SK-N-SH treated with all-trans-retinoic acid at 6 μM for 48 hours (cell line): ENCODE results near the gene ISYNA1.

Source experiments
- ATAC-seq: fragments of 200-7000 bp; cut with Tn5 transposase; 3 replicates; pipeline ENCODE4 v1.9.1; 2020; ENCODE audit warnings: mild to moderate bottlenecking, moderate library complexity
- ARNTL ChIP-seq: fragments of 450-650 bp; formaldehyde crosslinking; IDR thresholded peaks from 2 replicates; pipeline ENCODE4 v1.5.0; 2020; ENCODE audit warnings: low read depth, mild to moderate bottlenecking, moderate library complexity, borderline replicate concordance
- BACH2 ChIP-seq: fragments of 250-450 bp; sonication (Bioruptor Pico); IDR thresholded peaks from 2 replicates; pipeline ENCODE4 v1.9.0; 2021; ENCODE audit warnings: mild to moderate bottlenecking, borderline replicate concordance
- CSDC2 ChIP-seq: fragments of 250-450 bp; sonication (Bioruptor Pico); IDR thresholded peaks from 2 replicates; pipeline ENCODE4 v1.5.0; 2020; ENCODE audit warnings: mild to moderate bottlenecking, moderate library complexity
- ESRRG ChIP-seq: fragments of 250-450 bp; sonication (Bioruptor Pico); IDR thresholded peaks from 2 replicates; pipeline ENCODE4 v1.6.1; 2021; ENCODE audit warnings: mild to moderate bottlenecking
- GLIS3 ChIP-seq: fragments of 250-450 bp; sonication (Bioruptor Pico); IDR thresholded peaks from 2 replicates; pipeline ENCODE4 v1.5.0; 2020; ENCODE audit warnings: mild to moderate bottlenecking, moderate library complexity
- OSR1 ChIP-seq: fragments of 250-450 bp; sonication (Bioruptor Pico); IDR thresholded peaks from 2 replicates; pipeline ENCODE4 v1.8.0; 2022; ENCODE audit warnings: moderate library complexity, mild to moderate bottlenecking, inconsistent platforms
- PPARA ChIP-seq: fragments of 250-450 bp; sonication (Bioruptor Pico); IDR thresholded peaks from 2 replicates; pipeline ENCODE4 v1.5.0; 2020; ENCODE audit warnings: mild to moderate bottlenecking, borderline replicate concordance
- SNAI2 ChIP-seq: fragments of 250-450 bp; sonication (Bioruptor Pico); IDR thresholded peaks from 2 replicates; pipeline ENCODE4 v1.5.0; 2020; ENCODE audit warnings: mild to moderate bottlenecking, moderate library complexity
- TOX ChIP-seq: fragments of 250-450 bp; sonication (Bioruptor Pico); IDR thresholded peaks from 2 replicates; pipeline ENCODE4 v1.8.0; 2021; ENCODE audit warnings: mild to moderate bottlenecking, moderate library complexity, borderline replicate concordance
- ZC3H10 ChIP-seq: fragments of 250-450 bp; sonication (Bioruptor Pico); IDR thresholded peaks from 2 replicates; pipeline ENCODE4 v1.5.1; 2021; ENCODE audit warnings: mild to moderate bottlenecking, moderate library complexity
- ZFP30 ChIP-seq: fragments of 450-650 bp; formaldehyde crosslinking; IDR thresholded peaks from 2 replicates; pipeline ENCODE4 v1.5.0; 2022; ENCODE audit warnings: mild to moderate bottlenecking, moderate library complexity
- ZNF565 ChIP-seq: fragments of 450-650 bp; formaldehyde crosslinking; conservative IDR thresholded peaks from 2 replicates; pipeline ENCODE4 v1.5.0; 2020; ENCODE audit warnings: low read depth, mild to moderate bottlenecking, moderate library complexity
- ZNF70 ChIP-seq: fragments of 450-650 bp; formaldehyde crosslinking; IDR thresholded peaks from 2 replicates; pipeline ENCODE4 v1.5.0; 2020; ENCODE audit warnings: mild to moderate bottlenecking, moderate library complexity
- ZNF8 ChIP-seq: fragments of 450-650 bp; formaldehyde crosslinking; IDR thresholded peaks from 2 replicates; pipeline ENCODE4 v1.5.0; 2020; ENCODE audit warnings: mild to moderate bottlenecking, moderate library complexity
- TF ChIP-seq, protein P1 (sequence below): fragments of 250-450 bp; sonication (Bioruptor Pico); IDR thresholded peaks from 2 replicates; pipeline ENCODE4 v1.5.0; 2020; ENCODE audit warnings: mild to moderate bottlenecking, moderate library complexity
- TF ChIP-seq, protein P2 (sequence below): fragments of 250-450 bp; sonication (Bioruptor Pico); IDR thresholded peaks from 2 replicates; pipeline ENCODE4 v1.5.1; 2021; ENCODE audit warnings: mild to moderate bottlenecking, moderate library complexity
- TF ChIP-seq, protein P3 (sequence below): fragments of 250-450 bp; sonication (Bioruptor Pico); IDR thresholded peaks from 2 replicates; pipeline ENCODE4 v1.8.0; 2020; ENCODE audit warnings: mild to moderate bottlenecking, moderate library complexity, borderline replicate concordance
- TF ChIP-seq, protein P4 (sequence below): fragments of 250-450 bp; sonication (Bioruptor Pico); IDR thresholded peaks from 2 replicates; pipeline ENCODE4 v1.8.0; 2021; ENCODE audit warnings: low read depth, mild to moderate bottlenecking, moderate library complexity, borderline replicate concordance

Gene ISYNA1

DNA sequence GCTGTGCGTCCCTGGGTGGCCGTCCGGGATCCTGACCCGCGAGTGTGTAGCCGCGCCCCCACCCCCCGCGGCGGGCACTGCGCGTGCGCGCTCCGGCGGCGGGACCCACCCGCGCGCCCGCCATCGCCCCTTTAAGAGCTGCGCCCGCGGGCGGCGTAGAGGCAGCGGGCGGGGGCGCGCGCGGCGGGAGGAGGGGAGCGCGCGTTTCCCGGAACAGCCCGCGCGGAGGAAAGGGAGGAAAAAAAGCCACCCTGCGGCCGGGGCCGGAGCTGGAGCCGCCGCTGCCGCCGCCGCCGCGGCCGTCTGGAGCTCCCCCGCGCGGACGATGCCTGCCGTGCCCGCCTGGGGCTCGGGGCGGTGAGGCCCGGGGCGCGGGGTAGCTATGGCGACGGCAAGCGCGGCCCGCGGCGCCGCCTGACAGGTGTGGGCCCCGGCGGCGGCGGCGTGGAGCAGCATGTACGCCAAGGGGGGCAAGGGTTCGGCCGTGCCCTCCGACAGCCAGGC, 18.7 kb downstream of the ISYNA1 start, which contains the start of gene SSBP4 (continued):
- no peak for TF ChIP-seq OSR1 (CRISPR knock-in tag)

DNA sequence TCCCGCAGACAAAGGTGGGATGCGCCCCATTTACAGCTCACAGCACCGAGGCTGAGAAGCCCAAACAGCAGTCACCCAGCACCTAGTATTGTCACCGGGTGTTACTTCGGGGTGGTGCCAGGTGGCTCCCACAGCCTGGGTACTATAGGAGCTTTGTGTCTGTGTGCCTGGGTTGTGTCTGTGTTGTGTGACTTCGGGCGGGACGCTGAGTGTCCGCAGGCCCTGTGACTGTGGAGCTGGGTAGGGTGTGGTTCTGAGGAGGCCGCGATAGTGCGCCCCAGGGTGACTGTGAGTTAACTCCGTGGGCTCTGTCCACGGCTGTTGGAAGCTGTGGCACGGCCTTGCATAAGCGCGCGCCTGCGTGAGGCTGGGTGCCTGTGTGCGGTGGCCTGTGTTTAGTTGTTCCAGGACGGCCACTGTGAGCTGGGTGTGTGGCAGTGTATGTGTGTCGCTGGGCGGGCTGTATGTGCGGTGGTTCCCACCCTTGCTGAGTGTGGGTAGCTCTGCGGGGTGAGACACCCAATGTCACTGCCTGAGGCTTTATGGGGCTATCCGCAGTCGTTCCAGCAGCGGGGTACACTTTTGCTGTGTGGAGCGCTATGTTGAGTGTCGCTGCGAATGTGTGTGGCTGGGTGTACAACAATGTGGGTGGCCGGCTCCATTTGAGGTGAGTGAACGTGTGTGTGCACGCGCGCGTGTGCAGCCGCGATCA, 19.3 kb downstream of the ISYNA1 start:
- ATAC-seq, result no peak
- TF ChIP-seq PPARA (no peak), SNAI2 (CRISPR knock-in tag) (no peak), ZC3H10 (CRISPR knock-in tag) (no peak), CSDC2 (no peak), ZNF565 (no peak), ZFP30 (CRISPR knock-in tag) (no peak), ARNTL (CRISPR knock-in tag) (no peak), ZNF8 (CRISPR knock-in tag) (no peak), ESRRG (CRISPR knock-in tag) (no peak), GLIS3 (CRISPR knock-in tag) (no peak), BACH2 (no peak), ZNF70 (no peak)
- TF ChIP-seq, protein P1, sequence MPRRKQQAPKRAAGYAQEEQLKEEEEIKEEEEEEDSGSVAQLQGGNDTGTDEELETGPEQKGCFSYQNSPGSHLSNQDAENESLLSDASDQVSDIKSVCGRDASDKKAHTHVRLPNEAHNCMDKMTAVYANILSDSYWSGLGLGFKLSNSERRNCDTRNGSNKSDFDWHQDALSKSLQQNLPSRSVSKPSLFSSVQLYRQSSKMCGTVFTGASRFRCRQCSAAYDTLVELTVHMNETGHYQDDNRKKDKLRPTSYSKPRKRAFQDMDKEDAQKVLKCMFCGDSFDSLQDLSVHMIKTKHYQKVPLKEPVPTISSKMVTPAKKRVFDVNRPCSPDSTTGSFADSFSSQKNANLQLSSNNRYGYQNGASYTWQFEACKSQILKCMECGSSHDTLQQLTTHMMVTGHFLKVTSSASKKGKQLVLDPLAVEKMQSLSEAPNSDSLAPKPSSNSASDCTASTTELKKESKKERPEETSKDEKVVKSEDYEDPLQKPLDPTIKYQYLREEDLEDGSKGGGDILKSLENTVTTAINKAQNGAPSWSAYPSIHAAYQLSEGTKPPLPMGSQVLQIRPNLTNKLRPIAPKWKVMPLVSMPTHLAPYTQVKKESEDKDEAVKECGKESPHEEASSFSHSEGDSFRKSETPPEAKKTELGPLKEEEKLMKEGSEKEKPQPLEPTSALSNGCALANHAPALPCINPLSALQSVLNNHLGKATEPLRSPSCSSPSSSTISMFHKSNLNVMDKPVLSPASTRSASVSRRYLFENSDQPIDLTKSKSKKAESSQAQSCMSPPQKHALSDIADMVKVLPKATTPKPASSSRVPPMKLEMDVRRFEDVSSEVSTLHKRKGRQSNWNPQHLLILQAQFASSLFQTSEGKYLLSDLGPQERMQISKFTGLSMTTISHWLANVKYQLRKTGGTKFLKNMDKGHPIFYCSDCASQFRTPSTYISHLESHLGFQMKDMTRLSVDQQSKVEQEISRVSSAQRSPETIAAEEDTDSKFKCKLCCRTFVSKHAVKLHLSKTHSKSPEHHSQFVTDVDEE (CRISPR knock-in tag), result no peak
- TF ChIP-seq, protein P2, sequence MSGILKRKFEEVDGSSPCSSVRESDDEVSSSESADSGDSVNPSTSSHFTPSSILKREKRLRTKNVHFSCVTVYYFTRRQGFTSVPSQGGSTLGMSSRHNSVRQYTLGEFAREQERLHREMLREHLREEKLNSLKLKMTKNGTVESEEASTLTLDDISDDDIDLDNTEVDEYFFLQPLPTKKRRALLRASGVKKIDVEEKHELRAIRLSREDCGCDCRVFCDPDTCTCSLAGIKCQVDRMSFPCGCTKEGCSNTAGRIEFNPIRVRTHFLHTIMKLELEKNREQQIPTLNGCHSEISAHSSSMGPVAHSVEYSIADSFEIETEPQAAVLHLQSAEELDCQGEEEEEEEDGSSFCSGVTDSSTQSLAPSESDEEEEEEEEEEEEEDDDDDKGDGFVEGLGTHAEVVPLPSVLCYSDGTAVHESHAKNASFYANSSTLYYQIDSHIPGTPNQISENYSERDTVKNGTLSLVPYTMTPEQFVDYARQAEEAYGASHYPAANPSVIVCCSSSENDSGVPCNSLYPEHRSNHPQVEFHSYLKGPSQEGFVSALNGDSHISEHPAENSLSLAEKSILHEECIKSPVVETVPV (CRISPR knock-in tag), result no peak
- TF ChIP-seq, protein P3, sequence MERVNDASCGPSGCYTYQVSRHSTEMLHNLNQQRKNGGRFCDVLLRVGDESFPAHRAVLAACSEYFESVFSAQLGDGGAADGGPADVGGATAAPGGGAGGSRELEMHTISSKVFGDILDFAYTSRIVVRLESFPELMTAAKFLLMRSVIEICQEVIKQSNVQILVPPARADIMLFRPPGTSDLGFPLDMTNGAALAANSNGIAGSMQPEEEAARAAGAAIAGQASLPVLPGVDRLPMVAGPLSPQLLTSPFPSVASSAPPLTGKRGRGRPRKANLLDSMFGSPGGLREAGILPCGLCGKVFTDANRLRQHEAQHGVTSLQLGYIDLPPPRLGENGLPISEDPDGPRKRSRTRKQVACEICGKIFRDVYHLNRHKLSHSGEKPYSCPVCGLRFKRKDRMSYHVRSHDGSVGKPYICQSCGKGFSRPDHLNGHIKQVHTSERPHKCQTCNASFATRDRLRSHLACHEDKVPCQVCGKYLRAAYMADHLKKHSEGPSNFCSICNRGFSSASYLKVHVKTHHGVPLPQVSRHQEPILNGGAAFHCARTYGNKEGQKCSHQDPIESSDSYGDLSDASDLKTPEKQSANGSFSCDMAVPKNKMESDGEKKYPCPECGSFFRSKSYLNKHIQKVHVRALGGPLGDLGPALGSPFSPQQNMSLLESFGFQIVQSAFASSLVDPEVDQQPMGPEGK (CRISPR knock-in tag), result no peak
- TF ChIP-seq, protein P4, sequence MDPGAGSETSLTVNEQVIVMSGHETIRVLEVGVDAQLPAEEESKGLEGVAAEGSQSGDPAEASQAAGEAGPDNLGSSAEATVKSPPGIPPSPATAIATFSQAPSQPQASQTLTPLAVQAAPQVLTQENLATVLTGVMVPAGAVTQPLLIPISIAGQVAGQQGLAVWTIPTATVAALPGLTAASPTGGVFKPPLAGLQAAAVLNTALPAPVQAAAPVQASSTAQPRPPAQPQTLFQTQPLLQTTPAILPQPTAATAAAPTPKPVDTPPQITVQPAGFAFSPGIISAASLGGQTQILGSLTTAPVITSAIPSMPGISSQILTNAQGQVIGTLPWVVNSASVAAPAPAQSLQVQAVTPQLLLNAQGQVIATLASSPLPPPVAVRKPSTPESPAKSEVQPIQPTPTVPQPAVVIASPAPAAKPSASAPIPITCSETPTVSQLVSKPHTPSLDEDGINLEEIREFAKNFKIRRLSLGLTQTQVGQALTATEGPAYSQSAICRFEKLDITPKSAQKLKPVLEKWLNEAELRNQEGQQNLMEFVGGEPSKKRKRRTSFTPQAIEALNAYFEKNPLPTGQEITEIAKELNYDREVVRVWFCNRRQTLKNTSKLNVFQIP (CRISPR knock-in tag), result no peak

DNA sequence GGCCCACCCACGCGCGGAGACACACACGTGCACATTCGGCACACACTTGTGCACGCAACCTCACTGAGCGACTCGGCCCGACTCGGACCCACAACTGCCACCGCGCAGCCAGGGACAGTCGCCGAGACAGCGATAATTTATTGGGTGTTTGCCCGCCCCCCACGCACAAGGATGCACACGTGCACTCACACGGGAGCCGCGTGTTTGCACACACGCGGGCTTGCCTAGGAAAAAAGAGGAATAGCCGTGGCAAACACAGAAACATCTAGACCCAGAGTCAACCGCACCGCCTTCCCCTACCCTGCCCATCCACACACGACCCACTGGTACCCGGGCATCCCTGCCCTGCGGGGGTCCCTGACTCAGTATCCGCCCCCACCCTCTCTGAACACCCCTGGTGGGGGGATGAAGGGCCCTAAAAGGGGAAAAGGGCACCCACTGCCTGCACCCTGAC, 19.9 kb downstream of the ISYNA1 start:
- TF ChIP-seq CSDC2, result no peak
- TF ChIP-seq ZNF8 (CRISPR knock-in tag), result no peak
- TF ChIP-seq, protein P4 (CRISPR knock-in tag), result no peak
- no peak for TF ChIP-seq ZC3H10 (CRISPR knock-in tag)
- TF ChIP-seq, protein P1 (CRISPR knock-in tag), result no peak
- no peak for TF ChIP-seq TOX
- TF ChIP-seq ESRRG (CRISPR knock-in tag), result no peak
- TF ChIP-seq, protein P3 (CRISPR knock-in tag), result no peak
- no peak for TF ChIP-seq SNAI2 (CRISPR knock-in tag)
- ATAC-seq, result no peak
